B cell (primary cell): ENCODE results near the gene SPINK9. TPM values are rescaled to one million over a fixed set of nuclear protein-coding genes. Genes with fewer than 3 reads are reported as not detected.

ENCODE experiments used
- ATAC-seq: fragments of 200-7000 bp; cut with Tn5 transposase; one replicate; pipeline ENCODE4 v1.10.0; 2021; ENCODE audit warnings: low read depth, mild to moderate bottlenecking, moderate number of reproducible peaks, moderate library complexity
- CTCF ChIA-PET: fragments of 350-600 bp; sonication (Branson Sonifier 250); formaldehyde crosslinking; loops from one replicate; lab custom pipeline; 2021; ENCODE audit warnings: antibody characterized with exemption, inconsistent platforms; lab: Charles Lee
- POLR2A ChIA-PET: fragments of 350-600 bp; sonication (Branson Sonifier 250); formaldehyde crosslinking; loops from one replicate; lab custom pipeline; 2021; ENCODE audit warnings: antibody characterized with exemption; lab: Charles Lee
- DNase-seq: peaks from one replicate; pipeline ENCODE4 v3.0.0; 2013
- H2AFZ ChIP-seq: 2 replicates; pipeline ENCODE4 v1.6.1; 2012; ENCODE audit warnings: mild to moderate bottlenecking, low read depth, low read length; ENCODE audit not compliant: insufficient read depth, poor library complexity, severe bottlenecking
- H3K27ac ChIP-seq, 2 donors: 1 replicate in 1 of 2; 2 replicates in 1 of 2; pipeline ENCODE4 v1.5.1; 2012 to 2013; ENCODE audit warnings: low read length in 2 of 2, mild to moderate bottlenecking in 2 of 2, moderate library complexity in 1 of 2
- H3K27me3 ChIP-seq, 4 experiments: fragments of 200-600 bp in 1 of 4; sonication (generic) in 1 of 4; replicated peaks in 1 of 4; 1 replicate in 2 of 4; 2 replicates in 2 of 4; pipeline versions ENCODE4 v1.6.1 to v1.7.0; 2013 to 2016; ENCODE audit warnings: low read length in 3 of 4, mild to moderate bottlenecking in 2 of 4, mixed read lengths in 1 of 4, moderate library complexity in 1 of 4; ENCODE audit not compliant: insufficient read depth in 4 of 4, control insufficient read depth in 3 of 4; ENCODE audit errors: control extremely low read depth in 1 of 4
- H3K36me3 ChIP-seq, 2 experiments: replicated peaks in 1 of 2; 1 replicate in 1 of 2; 2 replicates in 1 of 2; pipeline versions ENCODE4 v1.6.1 to v1.7.1; 2013; ENCODE audit warnings: low read length in 1 of 2; ENCODE audit not compliant: insufficient read depth in 2 of 2, control insufficient read depth in 1 of 2; ENCODE audit errors: control extremely low read depth in 1 of 2, extremely low read depth in 1 of 2
- H3K4me1 ChIP-seq, 2 donors: fragments of 200-600 bp in 1 of 2; sonication (generic) in 1 of 2; 1 replicate in 1 of 2; 2 replicates in 1 of 2; pipeline versions ENCODE4 v1.5.1 to v1.6.1; 2013 to 2017; ENCODE audit warnings: low read length in 2 of 2; ENCODE audit not compliant: control insufficient read depth in 2 of 2, insufficient read depth in 2 of 2
- H3K4me2 ChIP-seq: replicated peaks from 2 replicates; pipeline ENCODE3; 2012; ENCODE audit warnings: mild to moderate bottlenecking, low read depth, low read length; ENCODE audit not compliant: poor library complexity, severe bottlenecking
- H3K4me3 ChIP-seq, 5 experiments: fragments of 200-600 bp in 1 of 5; sonication (generic) in 1 of 5; 1 replicate in 3 of 5; 2 replicates in 2 of 5; pipeline versions ENCODE4 v1.5.1 to v1.7.0; 2011 to 2016; ENCODE audit warnings: low read length in 4 of 5, mild to moderate bottlenecking in 4 of 5, low read depth in 2 of 5, control low read depth in 1 of 5, moderate library complexity in 1 of 5; ENCODE audit not compliant: insufficient read depth in 1 of 5; ENCODE audit errors: control extremely low read depth in 1 of 5, extremely low read depth in 1 of 5
- H3K79me2 ChIP-seq: fragments of 200-600 bp; sonication (generic); one replicate; pipeline ENCODE4 v1.6.0; 2016; ENCODE audit warnings: low read length; ENCODE audit not compliant: control insufficient read depth, insufficient read depth
- H3K9ac ChIP-seq: fragments of 200-600 bp; sonication (generic); 2 replicates; pipeline ENCODE4 v1.6.1; 2017; ENCODE audit warnings: mild to moderate bottlenecking, low read length, moderate library complexity
- H3K9me3 ChIP-seq, 3 donors: one replicate each; pipeline versions ENCODE4 v1.6.1 to v1.7.1; 2013; ENCODE audit warnings: low read length in 2 of 3; ENCODE audit not compliant: control insufficient read depth in 2 of 3, insufficient read depth in 1 of 3; ENCODE audit errors: control extremely low read depth in 1 of 3
- H4K20me1 ChIP-seq: 2 replicates; pipeline ENCODE4 v1.6.0; 2012; ENCODE audit warnings: mild to moderate bottlenecking, low read length; ENCODE audit not compliant: insufficient read depth, control insufficient read depth, poor library complexity, severe bottlenecking
- H3K27ac Mint-ChIP-seq: one replicate; pipeline ENCODE4 v1.8.0; 2021; ENCODE audit warnings: mixed read lengths
- H3K27me3 Mint-ChIP-seq: one replicate; pipeline ENCODE4 v1.8.0; 2021; ENCODE audit warnings: mixed read lengths
- H3K4me1 Mint-ChIP-seq: one replicate; pipeline ENCODE4 v1.8.0; 2021; ENCODE audit warnings: mixed read lengths
- H3K4me3 Mint-ChIP-seq: one replicate; pipeline ENCODE4 v1.8.0; 2021; ENCODE audit warnings: mixed read lengths
- H3K9me3 Mint-ChIP-seq: one replicate; pipeline ENCODE4 v1.8.0; 2022; ENCODE audit warnings: mixed read lengths; ENCODE audit not compliant: insufficient read depth
- EZH2 ChIP-seq: IDR thresholded peaks from 2 replicates; pipeline ENCODE4 v1.6.1; 2012; ENCODE audit warnings: borderline replicate concordance, low read depth, mild to moderate bottlenecking, moderate library complexity, low read length; ENCODE audit not compliant: insufficient read depth, poor library complexity, severe bottlenecking
- WGBS: methylation state at CpG from one replicate; pipeline ENCODE4 v1.1.5; 2013; ENCODE audit warnings: missing lambda C conversion rate; ENCODE audit not compliant: insufficient coverage; 5-methylcytosine and 5-hydroxymethylcytosine counted together
- intact Hi-C: fragments of 100-400 bp; cut with micrococcal nuclease; formaldehyde crosslinking; loops from one replicate; pipeline ENCODE4 v1.10.0; 2022
- polyA plus RNA-seq: library from polyadenylated mRNA; depleted of rRNA; stranded (reverse); fragments of >200 nt; gene quantifications from 2 replicates; pipeline ENCODE4 v1.2.3, GENCODE V29; 2012
- total RNA-seq, 2 donors: library from RNA; stranded (reverse); fragments of 120-200 nt in 1 of 2; gene quantifications; 1 replicate in 1 of 2; 2 replicates in 1 of 2; pipeline versions ENCODE4 v1.2.3 to v1.2.4, GENCODE V29; 2013 to 2022
- TF ChIP-seq, protein P1 (sequence below): fragments of 200-600 bp; IDR thresholded peaks from one replicate; pipeline ENCODE4 v1.8.0; 2022; ENCODE audit warnings: antibody characterized with exemption, mild to moderate bottlenecking

The SPINK9 gene
- total and polyA plus RNA-seq, 2 donors (not counting 1 experiment from before 2014, with no cell fraction given): not detected

- H3K27me3 ChIP-seq: no peaks in the 10 kb centered on the region
- TF ChIP-seq, protein P1, sequence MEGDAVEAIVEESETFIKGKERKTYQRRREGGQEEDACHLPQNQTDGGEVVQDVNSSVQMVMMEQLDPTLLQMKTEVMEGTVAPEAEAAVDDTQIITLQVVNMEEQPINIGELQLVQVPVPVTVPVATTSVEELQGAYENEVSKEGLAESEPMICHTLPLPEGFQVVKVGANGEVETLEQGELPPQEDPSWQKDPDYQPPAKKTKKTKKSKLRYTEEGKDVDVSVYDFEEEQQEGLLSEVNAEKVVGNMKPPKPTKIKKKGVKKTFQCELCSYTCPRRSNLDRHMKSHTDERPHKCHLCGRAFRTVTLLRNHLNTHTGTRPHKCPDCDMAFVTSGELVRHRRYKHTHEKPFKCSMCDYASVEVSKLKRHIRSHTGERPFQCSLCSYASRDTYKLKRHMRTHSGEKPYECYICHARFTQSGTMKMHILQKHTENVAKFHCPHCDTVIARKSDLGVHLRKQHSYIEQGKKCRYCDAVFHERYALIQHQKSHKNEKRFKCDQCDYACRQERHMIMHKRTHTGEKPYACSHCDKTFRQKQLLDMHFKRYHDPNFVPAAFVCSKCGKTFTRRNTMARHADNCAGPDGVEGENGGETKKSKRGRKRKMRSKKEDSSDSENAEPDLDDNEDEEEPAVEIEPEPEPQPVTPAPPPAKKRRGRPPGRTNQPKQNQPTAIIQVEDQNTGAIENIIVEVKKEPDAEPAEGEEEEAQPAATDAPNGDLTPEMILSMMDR: no peak
- TF ChIP-seq EZH2: no peak
- H3K27ac Mint-ChIP-seq: peak overlapping the region; percentile 70
- no peak for ATAC-seq
- H3K4me1 ChIP-seq: peaks cover 24 to 26% of the 10 kb centered on the region in 2 donors
- no peak overlapping the region for H3K9ac ChIP-seq
- 100% methylated on average over 1 of the region's 1 CpG for WGBS
- peaks cover 61% of the 10 kb centered on the region for H3K4me1 Mint-ChIP-seq
- H3K36me3 ChIP-seq: peaks cover 6 to 15% of the 10 kb centered on the region in 2 experiments
- H3K4me3 ChIP-seq: no peak overlapping the region
- H3K79me2 ChIP-seq: peaks cover 82% of the 10 kb centered on the region
- ChIA-PET POLR2A (interaction anchor here (0.8 kb wide), 1 partner anchor 46 kb away, joined by 3 read pairs; no protein-coding TSS in a partner anchor), CTCF (interaction anchor here (0.6 kb wide), 1 partner anchor 35 kb away, joined by 3 read pairs; no protein-coding TSS in a partner anchor)
- H3K27me3 Mint-ChIP-seq: no peaks in the 10 kb centered on the region
- H3K9me3 Mint-ChIP-seq: no peaks in the 10 kb centered on the region
- intact Hi-C loops: no loop called here
- H4K20me1 ChIP-seq: peaks cover 30% of the 10 kb centered on the region
- no peaks in the 10 kb centered on the region for H3K9me3 ChIP-seq
- H3K27ac ChIP-seq: peak overlapping the region in 1 of 2 donors; percentile 23
- H2AFZ ChIP-seq: no peak overlapping the region
- no peak overlapping the region for H3K4me2 ChIP-seq
- DNase-seq: no peak
- peak overlapping the region; percentile 88 for H3K4me3 Mint-ChIP-seq
Measured at GRCh38 chr5:148386041-148386440, 50.7 kb downstream of the SPINK9 start.

DNA sequence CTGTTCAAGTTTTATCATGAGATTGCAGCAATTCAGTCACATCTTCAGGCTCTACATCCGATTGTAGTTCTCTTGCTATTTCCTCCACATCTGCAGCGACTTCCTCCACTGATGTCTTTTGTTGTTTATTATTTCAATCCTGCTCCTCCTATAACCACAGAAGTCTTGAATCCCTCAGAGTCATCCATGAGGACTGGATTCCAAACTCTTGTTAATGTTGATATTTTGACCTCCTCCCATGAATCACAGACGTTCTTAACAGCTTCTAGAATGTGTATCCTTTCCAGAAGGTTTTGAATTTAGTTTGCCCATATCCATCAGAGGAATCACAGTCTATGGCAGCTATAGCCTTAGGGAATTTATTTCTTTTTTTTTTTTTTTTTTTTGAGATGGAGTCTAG is 52.0 kb downstream of the SPINK9 start:
- no peak overlapping the region for H3K27ac ChIP-seq
- H3K4me3 Mint-ChIP-seq: no peak overlapping the region
- no peaks in the 10 kb centered on the region for H3K27me3 Mint-ChIP-seq
- TF ChIP-seq, protein P1: no peak
- no peak overlapping the region for H2AFZ ChIP-seq
- H3K4me3 ChIP-seq: no peak overlapping the region
- H3K9me3 Mint-ChIP-seq: no peaks in the 10 kb centered on the region
- POLR2A ChIA-PET: no interaction called here
- no peak overlapping the region for H3K4me2 ChIP-seq
- peaks cover 43% of the 10 kb centered on the region for H4K20me1 ChIP-seq
- peaks cover 24 to 26% of the 10 kb centered on the region in 2 donors for H3K4me1 ChIP-seq
- 80% methylated on average over 1 of the region's 3 CpGs for WGBS
- DNase-seq (no peak), ATAC-seq (no peak)
- peaks cover 89% of the 10 kb centered on the region for H3K79me2 ChIP-seq
- CTCF ChIA-PET: no interaction called here
- intact Hi-C loops: no loop called here
- H3K9ac ChIP-seq: no peak overlapping the region
- H3K27ac Mint-ChIP-seq: no peak overlapping the region
- peaks cover 69% of the 10 kb centered on the region for H3K4me1 Mint-ChIP-seq
- no peaks in the 10 kb centered on the region for H3K9me3 ChIP-seq
- H3K36me3 ChIP-seq: peaks cover 6 to 16% of the 10 kb centered on the region in 2 experiments
- H3K27me3 ChIP-seq: no peaks in the 10 kb centered on the region
